ENCODE data around the gene ZNF532. TPM values are rescaled to one million over a fixed set of nuclear protein-coding genes. Genes with fewer than 3 reads are reported as not detected.

The ZNF532 gene
- total and polyA plus RNA-seq, 12 donors = 11.6 to 34.8 (median 22.6) TPM

- H3K4me1 ChIP-seq (replicated peaks in 1 of 2) = no peaks in the 10 kb centered on the region
- peaks cover 0 to 51% of the 10 kb centered on the region in 2 donors for H3K36me3 ChIP-seq (replicated peaks in 1 of 2)
- no peak for TF ChIP-seq POLR2A (IDR thresholded peaks at IDR 0.05)
- TF ChIP-seq CTCF (IDR thresholded peaks at IDR 0.05) = no peak
- no peak for DNase-seq
- H3K27me3 ChIP-seq = no peaks in the 10 kb centered on the region
- intact Hi-C loops (cut with DNase I) = no loop called here
- H3K27ac ChIP-seq = no peak overlapping the region
- no peaks in the 10 kb centered on the region for H3K9me3 ChIP-seq (replicated peaks in 1 of 3)
- WGBS, 4 donors = 87 to 96% (median 90%) methylated on average over 17 of the region's 17 CpGs
- no peak overlapping the region for H3K4me3 ChIP-seq
Observed at GRCh38 chr18:58983260-58984155, 118.8 kb downstream of the ZNF532 start.

GRCh38 chr18:58988600-58988999, 123.9 kb downstream of the ZNF532 start:
- Histone ChIP-seq H3K27me3 (no peaks in the 10 kb centered on the region), H3K9me3 (replicated peaks in 1 of 3) (no peaks in the 10 kb centered on the region), H3K4me3 (no peak overlapping the region), H3K4me1 (replicated peaks in 1 of 2) (peaks cover 6 to 28% of the 10 kb centered on the region in 2 donors), H3K27ac (no peak overlapping the region), H3K36me3 (replicated peaks in 1 of 2) (peaks cover 0 to 10% of the 10 kb centered on the region in 2 donors)
- intact Hi-C loops (cut with DNase I) = no loop called here
- TF ChIP-seq POLR2A (IDR thresholded peaks at IDR 0.05) (no peak), CTCF (IDR thresholded peaks at IDR 0.05) (no peak)
- 50 to 64% (median 61%) methylated on average over 2 of the region's 2 CpGs for WGBS, 4 donors
- DNase-seq = no peak

GRCh38 chr18:58989184-58989759, 124.6 kb downstream of the ZNF532 start:
- Histone ChIP-seq H3K27ac (no peak overlapping the region), H3K27me3 (no peaks in the 10 kb centered on the region), H3K4me3 (no peak overlapping the region), H3K9me3 (replicated peaks in 1 of 3) (no peaks in the 10 kb centered on the region), H3K4me1 (replicated peaks in 1 of 2) (peaks cover 6 to 35% of the 10 kb centered on the region in 2 donors), H3K36me3 (replicated peaks in 1 of 2) (peaks cover 0 to 3% of the 10 kb centered on the region in 2 donors)
- TF ChIP-seq CTCF (IDR thresholded peaks at IDR 0.05) = no peak
- TF ChIP-seq POLR2A (IDR thresholded peaks at IDR 0.05) = no peak
- intact Hi-C loops (cut with DNase I) = no loop called here
- WGBS, 4 donors = 80 to 96% (median 87%) methylated on average over 2 of the region's 2 CpGs
- no peak for DNase-seq

GRCh38 chr18:58990720-58991119, 126.0 kb downstream of the ZNF532 start:
- intact Hi-C loops (cut with DNase I) = no loop called here
- no peak for DNase-seq
- Histone ChIP-seq H3K4me3 (no peak overlapping the region), H3K27ac (peak overlapping the region in 1 of 5 donors; percentile 4), H3K36me3 (replicated peaks in 1 of 2) (no peaks in the 10 kb centered on the region), H3K27me3 (no peaks in the 10 kb centered on the region), H3K4me1 (replicated peaks in 1 of 2) (peaks cover 6 to 38% of the 10 kb centered on the region in 2 donors), H3K9me3 (replicated peaks in 1 of 3) (no peaks in the 10 kb centered on the region)
- TF ChIP-seq CTCF (IDR thresholded peaks at IDR 0.05) = no peak
- TF ChIP-seq POLR2A (IDR thresholded peaks at IDR 0.05) = no peak
- whole genome bisulfite sequencing, 4 donors = 89 to 94% (median 92%) methylated on average over 6 of the region's 6 CpGs
